Measurements from ENCODE around the gene SLC25A13. TPM values are rescaled to one million over a fixed set of nuclear protein-coding genes. Genes with fewer than 3 reads are reported as not detected.

SLC25A13 gene
- total RNA-seq, 1 experiment from 2014 or later, result 64.7 TPM

GRCh38 chr7:96218664-96219243 lies 103.1 kb downstream of the SLC25A13 start:
- H3K9ac ChIP-seq (ENCODE audit: low read length), result no peak overlapping the region
- no peaks in the 10 kb centered on the region for H3K4me1 ChIP-seq (ENCODE audit: low read length)
- H3K9me3 ChIP-seq (ENCODE audit: low read length), result no peaks in the 10 kb centered on the region
- H3K36me3 ChIP-seq (ENCODE audit: insufficient read depth, low read length), result no peaks in the 10 kb centered on the region
- H3K79me2 ChIP-seq (ENCODE audit: low read length), result peaks cover 71% of the 10 kb centered on the region
- H3K27ac ChIP-seq (ENCODE audit: low read length), result no peak overlapping the region
- no peak for DNase-seq
- no peak overlapping the region for H2AFZ ChIP-seq (ENCODE audit: low read length)
- H3K4me2 ChIP-seq (ENCODE audit: low read depth, low read length, poor library complexity, severe bottlenecking), result no peak overlapping the region
- H3K27me3 ChIP-seq (ENCODE audit: low read length), result no peaks in the 10 kb centered on the region
- no peaks in the 10 kb centered on the region for H4K20me1 ChIP-seq (ENCODE audit: insufficient read depth, low read depth, low read length)
- no peak overlapping the region for H3K4me3 ChIP-seq (ENCODE audit: low read length)
- no peaks in the 10 kb centered on the region for H3K9me2 ChIP-seq (replicated peaks; ENCODE audit: insufficient read depth, low read length)

- no peak overlapping the region for H3K9ac ChIP-seq (ENCODE audit: low read length)
- H3K27ac ChIP-seq (ENCODE audit: low read length), result no peak overlapping the region
- no peaks in the 10 kb centered on the region for H3K9me2 ChIP-seq (replicated peaks; ENCODE audit: insufficient read depth, low read length)
- H3K4me3 ChIP-seq (ENCODE audit: low read length), result no peak overlapping the region
- H3K27me3 ChIP-seq (ENCODE audit: low read length), result no peaks in the 10 kb centered on the region
- H3K79me2 ChIP-seq (ENCODE audit: low read length), result peaks cover 85% of the 10 kb centered on the region
- no peak overlapping the region for H3K4me2 ChIP-seq (ENCODE audit: low read depth, low read length, poor library complexity, severe bottlenecking)
- no peaks in the 10 kb centered on the region for H3K36me3 ChIP-seq (ENCODE audit: insufficient read depth, low read length)
- H3K4me1 ChIP-seq (ENCODE audit: low read length), result no peaks in the 10 kb centered on the region
- H3K9me3 ChIP-seq (ENCODE audit: low read length), result no peaks in the 10 kb centered on the region
- no peaks in the 10 kb centered on the region for H4K20me1 ChIP-seq (ENCODE audit: insufficient read depth, low read depth, low read length)
- no peak overlapping the region for H2AFZ ChIP-seq (ENCODE audit: low read length)
- DNase-seq, result no peak
Measured at GRCh38 chr7:96217147-96217546, 104.8 kb downstream of the SLC25A13 start.

- Histone ChIP-seq H3K27me3 (ENCODE audit: low read length) (no peaks in the 10 kb centered on the region), H3K4me3 (ENCODE audit: low read length) (no peak overlapping the region)
Measured at GRCh38 chr7:96216373-96216772, 105.5 kb downstream of the SLC25A13 start.

DNA sequence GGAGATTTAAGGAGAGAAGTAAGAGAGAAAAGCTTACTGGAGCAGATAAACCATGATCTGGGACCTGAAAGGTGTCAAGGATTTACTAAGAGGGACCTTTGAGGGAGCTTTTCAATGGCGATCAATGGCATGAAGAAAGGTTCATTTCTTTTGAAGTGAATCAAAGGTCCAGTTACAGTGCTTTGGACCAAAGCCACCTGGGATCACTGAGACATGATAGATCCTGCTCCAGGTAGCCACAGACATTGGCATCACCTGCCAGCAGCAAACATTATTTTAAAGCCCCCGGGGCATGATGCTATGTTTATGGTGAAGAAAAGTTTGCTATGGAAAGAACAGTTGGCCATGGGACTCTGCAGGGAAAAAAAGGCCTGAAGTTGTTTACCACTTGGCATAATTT lies 109.4 kb downstream of the SLC25A13 start:
- Histone ChIP-seq H3K4me1 (ENCODE audit: low read length) (peaks cover 4% of the 10 kb centered on the region), H3K27ac (ENCODE audit: low read length) (no peak overlapping the region), H2AFZ (ENCODE audit: low read length) (no peak overlapping the region), H3K9me2 (replicated peaks; ENCODE audit: insufficient read depth, low read length) (no peaks in the 10 kb centered on the region), H3K79me2 (ENCODE audit: low read length) (peaks cover 68% of the 10 kb centered on the region), H3K9ac (ENCODE audit: low read length) (no peak overlapping the region), H3K9me3 (ENCODE audit: low read length) (no peaks in the 10 kb centered on the region), H3K4me3 (ENCODE audit: low read length) (no peak overlapping the region), H4K20me1 (ENCODE audit: insufficient read depth, low read depth, low read length) (no peaks in the 10 kb centered on the region), H3K36me3 (ENCODE audit: insufficient read depth, low read length) (no peaks in the 10 kb centered on the region), H3K4me2 (ENCODE audit: low read depth, low read length, poor library complexity, severe bottlenecking) (no peak overlapping the region), H3K27me3 (ENCODE audit: low read length) (no peaks in the 10 kb centered on the region)
- no peak for DNase-seq

More at GRCh38 chr7:96216373-96216772, 105.5 kb downstream of the SLC25A13 start:
- Histone ChIP-seq H2AFZ (ENCODE audit: low read length) (no peak overlapping the region), H3K4me1 (ENCODE audit: low read length) (no peaks in the 10 kb centered on the region; the same call in 1 of the 2 replicates), H3K36me3 (ENCODE audit: insufficient read depth, low read length) (no peaks in the 10 kb centered on the region), H3K27ac (ENCODE audit: low read length) (no peak overlapping the region), H3K4me2 (ENCODE audit: low read depth, low read length, poor library complexity, severe bottlenecking) (no peak overlapping the region), H3K9me3 (ENCODE audit: low read length) (no peaks in the 10 kb centered on the region), H3K79me2 (ENCODE audit: low read length) (peaks cover 89% of the 10 kb centered on the region), H4K20me1 (ENCODE audit: insufficient read depth, low read depth, low read length) (no peaks in the 10 kb centered on the region), H3K9ac (ENCODE audit: low read length) (no peak overlapping the region), H3K9me2 (replicated peaks; ENCODE audit: insufficient read depth, low read length) (no peaks in the 10 kb centered on the region)
- DNase-seq, result no peak

DNA sequence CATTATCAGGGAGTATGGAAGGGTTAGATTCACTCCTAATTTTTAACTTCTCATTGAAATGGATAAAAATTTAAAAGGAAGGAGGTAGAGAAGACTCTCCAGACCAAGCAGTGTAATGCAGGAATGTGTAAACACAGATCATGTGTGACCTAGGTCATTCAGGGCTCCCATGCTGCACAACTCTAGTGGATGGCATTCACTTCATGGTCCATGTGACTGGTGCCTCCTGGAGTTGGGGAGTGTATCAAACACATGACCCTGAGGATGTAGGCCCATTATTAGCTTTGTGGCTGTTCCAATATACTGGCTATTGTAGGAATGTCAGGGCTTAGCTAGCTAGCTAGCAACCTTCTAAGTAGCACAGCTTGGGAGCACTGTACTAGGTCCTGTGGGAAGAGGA lies 109.9 kb downstream of the SLC25A13 start:
- Histone ChIP-seq H3K9me3 (ENCODE audit: low read length) (no peaks in the 10 kb centered on the region), H3K9ac (ENCODE audit: low read length) (no peak overlapping the region), H3K9me2 (replicated peaks; ENCODE audit: insufficient read depth, low read length) (no peaks in the 10 kb centered on the region), H3K4me3 (ENCODE audit: low read length) (no peak overlapping the region), H3K4me1 (ENCODE audit: low read length) (peaks cover 4% of the 10 kb centered on the region), H2AFZ (ENCODE audit: low read length) (no peak overlapping the region), H3K79me2 (ENCODE audit: low read length) (peaks cover 63% of the 10 kb centered on the region), H4K20me1 (ENCODE audit: insufficient read depth, low read depth, low read length) (no peaks in the 10 kb centered on the region), H3K4me2 (ENCODE audit: low read depth, low read length, poor library complexity, severe bottlenecking) (no peak overlapping the region), H3K27me3 (ENCODE audit: low read length) (no peaks in the 10 kb centered on the region), H3K27ac (ENCODE audit: low read length) (no peak overlapping the region), H3K36me3 (ENCODE audit: insufficient read depth, low read length) (peaks cover 3% of the 10 kb centered on the region; the same call in 1 of the 2 replicates)
- DNase-seq, result no peak

DNA sequence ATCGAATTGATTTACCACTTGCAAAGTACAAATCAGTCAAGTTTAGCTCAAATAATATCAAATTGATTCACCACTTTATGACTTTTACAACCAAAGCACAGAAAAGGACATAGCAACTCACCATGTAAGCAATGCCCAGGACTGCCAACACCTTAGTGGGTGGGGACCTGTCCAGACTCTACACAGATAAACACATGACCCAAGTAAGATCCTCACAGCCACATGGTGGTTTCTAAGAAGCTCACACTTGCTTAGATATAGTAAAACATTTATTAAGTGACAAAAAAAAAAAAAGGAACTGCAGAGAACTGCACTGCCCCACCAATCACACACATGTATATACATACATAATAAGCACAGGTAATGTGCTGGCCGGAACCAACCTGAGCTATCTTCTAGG lies 116.2 kb downstream of the SLC25A13 start:
- Histone ChIP-seq H3K27ac (ENCODE audit: low read length) (no peak overlapping the region), H3K4me2 (ENCODE audit: low read depth, low read length, poor library complexity, severe bottlenecking) (no peak overlapping the region), H3K36me3 (ENCODE audit: insufficient read depth, low read length) (peaks cover 5% of the 10 kb centered on the region; the same call in 1 of the 2 replicates), H3K9me2 (replicated peaks; ENCODE audit: insufficient read depth, low read length) (no peaks in the 10 kb centered on the region), H3K27me3 (ENCODE audit: low read length) (no peaks in the 10 kb centered on the region), H4K20me1 (ENCODE audit: insufficient read depth, low read depth, low read length) (no peaks in the 10 kb centered on the region), H3K9ac (ENCODE audit: low read length) (no peak overlapping the region), H3K79me2 (ENCODE audit: low read length) (peaks cover 30% of the 10 kb centered on the region), H3K4me3 (ENCODE audit: low read length) (no peak overlapping the region), H3K4me1 (ENCODE audit: low read length) (peaks cover 4% of the 10 kb centered on the region; the same call in 1 of the 2 replicates), H2AFZ (ENCODE audit: low read length) (no peak overlapping the region), H3K9me3 (ENCODE audit: low read length) (no peaks in the 10 kb centered on the region)
- DNase-seq, result no peak

GRCh38 chr7:96204601-96205000 lies 117.3 kb downstream of the SLC25A13 start:
- no peaks in the 10 kb centered on the region for H3K4me1 ChIP-seq (ENCODE audit: low read length)
- H3K9me2 ChIP-seq (replicated peaks; ENCODE audit: insufficient read depth, low read length), result no peaks in the 10 kb centered on the region
- no peaks in the 10 kb centered on the region for H4K20me1 ChIP-seq (ENCODE audit: insufficient read depth, low read depth, low read length)
- H3K4me3 ChIP-seq (ENCODE audit: low read length), result no peak overlapping the region
- H3K79me2 ChIP-seq (ENCODE audit: low read length), result peaks cover 22% of the 10 kb centered on the region
- no peak overlapping the region for H3K9ac ChIP-seq (ENCODE audit: low read length)
- no peak for DNase-seq
- no peak overlapping the region for H2AFZ ChIP-seq (ENCODE audit: low read length)
- H3K27me3 ChIP-seq (ENCODE audit: low read length), result no peaks in the 10 kb centered on the region
- H3K27ac ChIP-seq (ENCODE audit: low read length), result no peak overlapping the region
- H3K4me2 ChIP-seq (ENCODE audit: low read depth, low read length, poor library complexity, severe bottlenecking), result no peak overlapping the region
- no peaks in the 10 kb centered on the region for H3K9me3 ChIP-seq (ENCODE audit: low read length)
- H3K36me3 ChIP-seq (ENCODE audit: insufficient read depth, low read length), result peaks cover 5% of the 10 kb centered on the region; the same call in 1 of the 2 replicates

DNA sequence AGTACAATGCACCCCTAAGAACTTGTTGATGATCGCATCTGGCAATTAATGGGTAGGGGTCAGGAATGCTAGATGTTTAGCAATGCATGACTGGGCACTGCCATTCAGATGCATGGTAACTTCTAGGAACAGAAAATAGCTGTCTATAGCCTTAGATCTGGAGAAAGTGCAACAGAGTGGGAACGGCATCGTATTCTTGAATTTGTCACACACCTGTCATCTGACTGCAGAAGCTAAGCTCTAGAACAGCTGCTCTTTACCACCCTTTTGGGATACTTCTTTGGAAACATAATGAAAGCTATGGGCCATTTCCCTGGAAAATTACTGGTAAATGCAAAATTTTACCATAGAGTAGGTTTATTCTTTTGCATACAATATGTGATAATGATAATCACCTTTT lies 118.1 kb downstream of the SLC25A13 start:
- H3K4me3 ChIP-seq (ENCODE audit: low read length), result no peak overlapping the region
- H3K9ac ChIP-seq (ENCODE audit: low read length), result no peak overlapping the region
- H3K4me2 ChIP-seq (ENCODE audit: low read depth, low read length, poor library complexity, severe bottlenecking), result no peak overlapping the region
- H3K4me1 ChIP-seq (ENCODE audit: low read length), result no peaks in the 10 kb centered on the region
- H3K79me2 ChIP-seq (ENCODE audit: low read length), result peaks cover 22% of the 10 kb centered on the region
- no peaks in the 10 kb centered on the region for H4K20me1 ChIP-seq (ENCODE audit: insufficient read depth, low read depth, low read length)
- DNase-seq, result no peak
- no peaks in the 10 kb centered on the region for H3K9me2 ChIP-seq (replicated peaks; ENCODE audit: insufficient read depth, low read length)
- H3K27me3 ChIP-seq (ENCODE audit: low read length), result no peaks in the 10 kb centered on the region
- peaks cover 5% of the 10 kb centered on the region; the same call in 1 of the 2 replicates for H3K36me3 ChIP-seq (ENCODE audit: insufficient read depth, low read length)
- no peaks in the 10 kb centered on the region for H3K9me3 ChIP-seq (ENCODE audit: low read length)
- H3K27ac ChIP-seq (ENCODE audit: low read length), result no peak overlapping the region
- H2AFZ ChIP-seq (ENCODE audit: low read length), result no peak overlapping the region

All from Karpas-422 (cell line).